Measurements from ENCODE around the gene TIGD3. TPM values are rescaled to one million over a fixed set of nuclear protein-coding genes. Genes with fewer than 3 reads are reported as not detected.

The TIGD3 gene
- 4.5 TPM for total RNA-seq

- peak; percentile 98 for DNase-seq
These were observed at the start of gene TIGD3 for GRCh38 chr11:65354265-65355012. TIGD3 (plus strand) TSS chr11:65354751; CDS start chr11:65355809, 1,058 bp downstream.

GRCh38 chr11:65305501-65306268 lies 48.9 kb upstream of the TIGD3 start:
- no peak for DNase-seq

- DNase-seq = no peak
These were observed 47.0 kb upstream of the TIGD3 start for GRCh38 chr11:65307298-65308229.

GRCh38 chr11:65308281-65308891 lies 46.2 kb upstream of the TIGD3 start:
- no peak for DNase-seq

- DNase-seq = no peak
These were observed 45.5 kb upstream of the TIGD3 start for GRCh38 chr11:65309006-65309405.

- DNase-seq = no peak
These were observed 44.3 kb upstream of the TIGD3 start for GRCh38 chr11:65310215-65310614.

GRCh38 chr11:65310736-65311135 lies 43.8 kb upstream of the TIGD3 start:
- DNase-seq = no peak

GRCh38 chr11:65311170-65311678 lies 43.3 kb upstream of the TIGD3 start:
- DNase-seq = no peak

GRCh38 chr11:65314501-65315203 lies 39.9 kb upstream of the TIGD3 start, which contains the start of gene CDC42EP2:
CDC42EP2 (plus strand) TSS chr11:65314866; CDS start chr11:65320899, 6,033 bp downstream.
- DNase-seq = peak; percentile 84

GRCh38 chr11:65315204-65315865 lies 39.2 kb upstream of the TIGD3 start:
- DNase-seq = peak; percentile 47

- DNase-seq = no peak
These were observed 38.7 kb upstream of the TIGD3 start for GRCh38 chr11:65315866-65316226.

- DNase-seq = no peak
These were observed 38.1 kb upstream of the TIGD3 start for GRCh38 chr11:65316227-65317024.

GRCh38 chr11:65317025-65317786 lies 37.3 kb upstream of the TIGD3 start:
- no peak for DNase-seq

GRCh38 chr11:65320386-65321075 lies 34.0 kb upstream of the TIGD3 start:
- DNase-seq = no peak

- DNase-seq = no peak
These were observed 33.5 kb upstream of the TIGD3 start for GRCh38 chr11:65321076-65321475.

- no peak for DNase-seq
These were observed 32.6 kb upstream of the TIGD3 start for GRCh38 chr11:65321828-65322485.

- DNase-seq = no peak
These were observed 30.7 kb upstream of the TIGD3 start for GRCh38 chr11:65323813-65324212.

GRCh38 chr11:65325435-65325834 lies 29.1 kb upstream of the TIGD3 start:
- DNase-seq = no peak

Data from occipital lobe (tissue), 2 donors.